Hepatocyte (in vitro differentiated cells): ENCODE measurements around the gene KRT222. TPM values are rescaled to one million over a fixed set of nuclear protein-coding genes. Genes with fewer than 3 reads are reported as not detected.

Source experiments
- DNase-seq: peaks from one replicate; pipeline ENCODE4 v3.0.0-alpha.2; 2016; ENCODE audit warnings: low spot score
- H2AFZ ChIP-seq: fragments of 200-600 bp; sonication (generic); 2 replicates; pipeline ENCODE4 v1.6.0; 2016; ENCODE audit warnings: antibody characterized with exemption, mild to moderate bottlenecking
- H3K27ac ChIP-seq: fragments of 200-600 bp; sonication (generic); 2 replicates; pipeline ENCODE4 v1.5.1; 2016; ENCODE audit warnings: mild to moderate bottlenecking
- H3K27me3 ChIP-seq: fragments of 200-600 bp; sonication (generic); 2 replicates; pipeline ENCODE4 v1.6.1; 2016
- H3K36me3 ChIP-seq: fragments of 200-600 bp; sonication (generic); replicated peaks from 2 replicates; pipeline ENCODE4 v1.5.1; 2016; ENCODE audit warnings: low read depth; ENCODE audit not compliant: insufficient read depth
- H3K4me1 ChIP-seq: fragments of 200-600 bp; sonication (generic); 2 replicates; pipeline ENCODE4 v1.5.1; 2016; ENCODE audit warnings: mild to moderate bottlenecking, moderate library complexity; ENCODE audit not compliant: insufficient read depth
- H3K4me2 ChIP-seq: fragments of 200-600 bp; sonication (generic); 2 replicates; pipeline ENCODE4 v1.6.0; 2016
- H3K4me3 ChIP-seq: fragments of 200-600 bp; sonication (generic); 2 replicates; pipeline ENCODE4 v1.5.1; 2016; ENCODE audit warnings: mild to moderate bottlenecking
- H3K79me2 ChIP-seq: fragments of 200-600 bp; sonication (generic); 2 replicates; pipeline ENCODE4 v1.6.0; 2017; ENCODE audit warnings: mild to moderate bottlenecking
- H3K9me2 ChIP-seq: fragments of 200-600 bp; sonication (generic); replicated peaks from 2 replicates; pipeline ENCODE4 v1.6.0; 2017; ENCODE audit warnings: mild to moderate bottlenecking; ENCODE audit not compliant: insufficient read depth
- H3K9me3 ChIP-seq: fragments of 200-600 bp; sonication (generic); 2 replicates; pipeline ENCODE4 v1.5.1; 2016; ENCODE audit warnings: low read depth, mild to moderate bottlenecking
- H4K20me1 ChIP-seq: fragments of 200-600 bp; sonication (generic); 2 replicates; pipeline ENCODE4 v1.6.0; 2016; ENCODE audit warnings: mild to moderate bottlenecking; ENCODE audit not compliant: insufficient read depth, poor library complexity, severe bottlenecking
- EZH2 ChIP-seq: fragments of 200-600 bp; sonication (generic); IDR thresholded peaks from 2 replicates; pipeline ENCODE4 v1.6.1; 2016; ENCODE audit warnings: antibody characterized with exemption, mild to moderate bottlenecking, borderline replicate concordance
- EZH2phosphoT487 ChIP-seq: fragments of 200-600 bp; sonication (generic); IDR thresholded peaks from one replicate; pipeline ENCODE4 v1.6.1; 2018; ENCODE audit warnings: antibody characterized with exemption, mild to moderate bottlenecking, low read depth, moderate library complexity; ENCODE audit not compliant: unreplicated experiment, severe bottlenecking
- WGBS: methylation state at CpG from one replicate; pipeline ENCODE4 v1.1.6; 2016; ENCODE audit warnings: low lambda C conversion rate; ENCODE audit errors: missing lambda C conversion rate; 5-methylcytosine and 5-hydroxymethylcytosine counted together
- polyA plus RNA-seq: library from polyadenylated mRNA; unstranded; fragments of >200 nt; fragmentation: Nextera tagmentation; extraction: Ambion mirVana; gene quantifications from 2 replicates; pipeline ENCODE4 v1.2.1, GENCODE V29; 2016
- total RNA-seq: library from RNA; depleted of rRNA; stranded (reverse); fragments of >200 nt; gene quantifications from 2 replicates; pipeline ENCODE4 v1.2.3, GENCODE V29; 2014
- TF ChIP-seq, protein P1 (sequence below): fragments of 200-600 bp; sonication (generic); IDR thresholded peaks from 2 replicates; pipeline ENCODE4 v1.5.1; 2016; ENCODE audit warnings: antibody characterized with exemption, mild to moderate bottlenecking; ENCODE audit not compliant: poor library complexity

The KRT222 gene
- total and polyA plus RNA-seq, 2 experiments from 2014 or later = 2.1 to 2.8 TPM

DNA sequence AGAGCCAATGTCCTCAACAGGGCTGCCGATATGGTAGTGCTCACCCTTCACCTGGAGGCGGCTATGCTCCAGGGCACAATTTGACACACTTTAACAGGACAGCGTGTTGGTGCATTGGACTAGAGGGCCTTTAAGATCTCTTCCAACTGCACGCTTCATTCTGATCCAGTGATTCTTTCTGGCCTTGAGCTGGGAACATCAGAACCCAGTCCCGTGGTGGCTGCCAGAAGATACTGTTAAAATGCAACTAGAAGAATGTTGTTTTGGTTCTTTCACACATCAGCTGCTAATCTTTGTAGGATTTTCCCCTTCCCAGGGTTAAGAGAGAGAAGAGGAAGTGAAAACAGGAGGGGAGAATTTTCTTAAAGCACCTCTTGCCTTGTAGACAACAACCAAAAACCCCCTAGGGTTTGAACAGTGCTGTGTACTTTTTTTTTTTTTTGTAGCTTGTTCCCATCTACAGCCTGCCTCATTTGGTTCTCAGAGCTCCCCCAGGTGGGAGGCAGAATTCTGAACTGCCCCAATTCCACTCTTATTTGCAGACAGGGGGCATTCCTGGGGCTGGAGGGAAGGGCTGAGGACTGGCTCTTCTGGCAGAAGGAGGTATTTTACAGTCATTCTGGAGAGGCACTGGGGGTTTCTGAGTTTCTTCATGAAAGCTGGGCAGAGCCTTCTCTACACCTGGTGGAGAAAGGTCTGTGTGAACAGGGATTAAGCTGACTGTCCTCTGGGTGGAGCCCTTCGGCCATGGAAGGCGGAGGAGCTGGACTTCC lies 49.7 kb downstream of the KRT222 start:
- Histone ChIP-seq H3K27ac (no peak overlapping the region), H3K36me3 (no peaks in the 10 kb centered on the region), H3K9me2 (no peaks in the 10 kb centered on the region), H3K9me3 (no peaks in the 10 kb centered on the region), H3K4me2 (no peak overlapping the region), H4K20me1 (no peaks in the 10 kb centered on the region), H3K4me1 (peaks cover 12% of the 10 kb centered on the region), H2AFZ (no peak overlapping the region), H3K27me3 (no peaks in the 10 kb centered on the region), H3K4me3 (no peak overlapping the region), H3K79me2 (no peaks in the 10 kb centered on the region)
- DNase-seq = peak; percentile 79
- TF ChIP-seq, protein P1, sequence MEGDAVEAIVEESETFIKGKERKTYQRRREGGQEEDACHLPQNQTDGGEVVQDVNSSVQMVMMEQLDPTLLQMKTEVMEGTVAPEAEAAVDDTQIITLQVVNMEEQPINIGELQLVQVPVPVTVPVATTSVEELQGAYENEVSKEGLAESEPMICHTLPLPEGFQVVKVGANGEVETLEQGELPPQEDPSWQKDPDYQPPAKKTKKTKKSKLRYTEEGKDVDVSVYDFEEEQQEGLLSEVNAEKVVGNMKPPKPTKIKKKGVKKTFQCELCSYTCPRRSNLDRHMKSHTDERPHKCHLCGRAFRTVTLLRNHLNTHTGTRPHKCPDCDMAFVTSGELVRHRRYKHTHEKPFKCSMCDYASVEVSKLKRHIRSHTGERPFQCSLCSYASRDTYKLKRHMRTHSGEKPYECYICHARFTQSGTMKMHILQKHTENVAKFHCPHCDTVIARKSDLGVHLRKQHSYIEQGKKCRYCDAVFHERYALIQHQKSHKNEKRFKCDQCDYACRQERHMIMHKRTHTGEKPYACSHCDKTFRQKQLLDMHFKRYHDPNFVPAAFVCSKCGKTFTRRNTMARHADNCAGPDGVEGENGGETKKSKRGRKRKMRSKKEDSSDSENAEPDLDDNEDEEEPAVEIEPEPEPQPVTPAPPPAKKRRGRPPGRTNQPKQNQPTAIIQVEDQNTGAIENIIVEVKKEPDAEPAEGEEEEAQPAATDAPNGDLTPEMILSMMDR = peak; percentile 60
- TF ChIP-seq EZH2phosphoT487 = no peak
- 58% methylated on average over 7 of the region's 7 CpGs for WGBS

DNA sequence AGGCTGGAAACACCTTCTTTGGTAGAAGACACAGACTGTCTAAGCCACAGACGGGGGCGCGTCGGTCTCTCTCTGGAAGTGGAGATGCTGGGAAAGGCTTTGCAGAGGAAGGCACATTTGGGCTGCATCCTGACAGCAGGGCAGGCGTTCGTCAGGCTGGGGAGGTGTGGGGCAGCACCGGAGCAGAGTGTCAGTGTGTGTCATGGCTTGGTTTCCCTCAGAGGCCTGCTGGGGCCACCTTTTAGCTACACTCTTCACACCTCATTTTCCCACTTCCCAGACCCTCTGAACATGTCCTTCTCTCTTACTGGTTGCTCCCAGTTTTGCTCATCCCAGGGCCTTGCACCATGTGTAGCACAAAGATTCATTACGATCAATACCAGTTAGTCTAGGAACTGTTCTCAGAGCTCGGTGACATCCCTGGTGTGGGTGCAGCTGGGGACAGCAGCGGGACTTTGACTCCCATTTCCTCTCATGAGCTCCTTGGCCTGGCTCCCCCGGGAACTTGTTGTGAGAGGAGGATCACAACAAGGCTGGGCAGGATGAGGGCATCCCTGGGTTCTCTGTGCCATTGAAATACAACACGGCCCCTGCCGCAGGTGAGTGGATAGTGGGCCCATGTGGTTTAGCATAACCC lies 50.4 kb downstream of the KRT222 start:
- Histone ChIP-seq H4K20me1 (no peaks in the 10 kb centered on the region), H3K9me2 (no peaks in the 10 kb centered on the region), H2AFZ (no peak overlapping the region), H3K9me3 (no peaks in the 10 kb centered on the region), H3K27me3 (no peaks in the 10 kb centered on the region), H3K36me3 (no peaks in the 10 kb centered on the region), H3K27ac (no peak overlapping the region), H3K4me3 (no peak overlapping the region), H3K4me2 (no peak overlapping the region), H3K79me2 (no peaks in the 10 kb centered on the region), H3K4me1 (peaks cover 12% of the 10 kb centered on the region)
- DNase-seq = no peak
- 87% methylated on average over 13 of the region's 13 CpGs for WGBS
- no peak for TF ChIP-seq EZH2
- no peak for TF ChIP-seq EZH2phosphoT487
- TF ChIP-seq, protein P1 = no peak

DNA sequence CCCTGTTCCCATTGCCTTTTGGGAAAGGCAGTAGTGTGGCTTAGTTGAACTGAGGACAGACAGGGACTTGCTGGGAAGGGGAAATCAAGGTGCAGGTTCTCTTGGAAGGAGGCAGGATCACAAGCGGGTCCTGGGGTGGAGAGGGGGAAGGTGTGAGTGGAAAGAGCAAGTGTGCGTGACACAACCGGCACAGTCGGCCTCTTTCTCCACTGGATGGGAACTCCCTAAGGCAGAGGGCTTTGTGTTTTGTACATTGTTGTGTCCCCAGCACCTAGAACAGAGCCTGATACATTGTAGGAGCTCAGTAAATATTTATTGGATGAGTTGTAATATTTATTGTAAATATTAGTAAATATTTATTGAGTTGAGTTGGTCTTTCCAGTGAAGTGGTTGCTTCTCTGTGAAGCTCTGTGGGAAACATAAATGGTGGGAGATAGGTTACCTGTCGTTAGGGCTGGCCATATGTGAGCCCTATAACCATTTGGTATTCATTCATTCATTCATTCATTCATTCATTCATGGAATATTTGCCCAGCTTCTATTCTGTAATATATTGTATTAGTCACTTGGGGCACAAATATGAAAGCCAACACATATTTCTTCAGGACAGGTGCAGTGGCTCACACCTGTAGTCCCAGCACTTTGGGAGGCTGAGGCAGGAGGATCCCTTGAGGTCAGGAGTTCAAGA lies 51.4 kb downstream of the KRT222 start:
- Histone ChIP-seq H3K4me2 (no peak overlapping the region), H3K9me3 (no peaks in the 10 kb centered on the region), H3K36me3 (no peaks in the 10 kb centered on the region), H4K20me1 (no peaks in the 10 kb centered on the region), H3K27me3 (no peaks in the 10 kb centered on the region), H3K4me3 (no peak overlapping the region), H3K79me2 (no peaks in the 10 kb centered on the region), H2AFZ (no peak overlapping the region), H3K27ac (no peak overlapping the region), H3K9me2 (no peaks in the 10 kb centered on the region), H3K4me1 (peaks cover 10% of the 10 kb centered on the region)
- TF ChIP-seq EZH2phosphoT487 (no peak), EZH2 (no peak)
- TF ChIP-seq, protein P1 = no peak
- WGBS = 87% methylated on average over 5 of the region's 5 CpGs
- no peak for DNase-seq
